Measurements from ENCODE around the gene GABARAP. TPM values are rescaled to one million over a fixed set of nuclear protein-coding genes. Genes with fewer than 3 reads are reported as not detected.

Gene GABARAP
- total RNA-seq, 1 donor from 2014 or later = 908 TPM

GRCh38 chr17:7242717-7243452, 636 bp upstream of the GABARAP start:
- H3K27ac Mint-ChIP-seq (ENCODE audit: unreplicated experiment) = peak overlapping the region; percentile 100
- peaks cover 36% of the 10 kb centered on the region for H3K27me3 Mint-ChIP-seq (ENCODE audit: unreplicated experiment)
- H3K9me3 Mint-ChIP-seq (ENCODE audit: unreplicated experiment) = peaks cover 37% of the 10 kb centered on the region
- TF ChIP-seq, protein P1, sequence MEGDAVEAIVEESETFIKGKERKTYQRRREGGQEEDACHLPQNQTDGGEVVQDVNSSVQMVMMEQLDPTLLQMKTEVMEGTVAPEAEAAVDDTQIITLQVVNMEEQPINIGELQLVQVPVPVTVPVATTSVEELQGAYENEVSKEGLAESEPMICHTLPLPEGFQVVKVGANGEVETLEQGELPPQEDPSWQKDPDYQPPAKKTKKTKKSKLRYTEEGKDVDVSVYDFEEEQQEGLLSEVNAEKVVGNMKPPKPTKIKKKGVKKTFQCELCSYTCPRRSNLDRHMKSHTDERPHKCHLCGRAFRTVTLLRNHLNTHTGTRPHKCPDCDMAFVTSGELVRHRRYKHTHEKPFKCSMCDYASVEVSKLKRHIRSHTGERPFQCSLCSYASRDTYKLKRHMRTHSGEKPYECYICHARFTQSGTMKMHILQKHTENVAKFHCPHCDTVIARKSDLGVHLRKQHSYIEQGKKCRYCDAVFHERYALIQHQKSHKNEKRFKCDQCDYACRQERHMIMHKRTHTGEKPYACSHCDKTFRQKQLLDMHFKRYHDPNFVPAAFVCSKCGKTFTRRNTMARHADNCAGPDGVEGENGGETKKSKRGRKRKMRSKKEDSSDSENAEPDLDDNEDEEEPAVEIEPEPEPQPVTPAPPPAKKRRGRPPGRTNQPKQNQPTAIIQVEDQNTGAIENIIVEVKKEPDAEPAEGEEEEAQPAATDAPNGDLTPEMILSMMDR (IDR thresholded peaks at IDR 0.05; ENCODE audit: partially characterized antibody, unreplicated experiment) = peak; percentile 11
- DNase-seq = peak; percentile 95
- H3K4me3 Mint-ChIP-seq (ENCODE audit: unreplicated experiment) = peak overlapping the region; percentile 99
- H3K36me3 Mint-ChIP-seq (ENCODE audit: unreplicated experiment) = peaks cover 13% of the 10 kb centered on the region
- peaks cover 31% of the 10 kb centered on the region for H3K4me1 Mint-ChIP-seq (ENCODE audit: low read depth, unreplicated experiment)

DNA sequence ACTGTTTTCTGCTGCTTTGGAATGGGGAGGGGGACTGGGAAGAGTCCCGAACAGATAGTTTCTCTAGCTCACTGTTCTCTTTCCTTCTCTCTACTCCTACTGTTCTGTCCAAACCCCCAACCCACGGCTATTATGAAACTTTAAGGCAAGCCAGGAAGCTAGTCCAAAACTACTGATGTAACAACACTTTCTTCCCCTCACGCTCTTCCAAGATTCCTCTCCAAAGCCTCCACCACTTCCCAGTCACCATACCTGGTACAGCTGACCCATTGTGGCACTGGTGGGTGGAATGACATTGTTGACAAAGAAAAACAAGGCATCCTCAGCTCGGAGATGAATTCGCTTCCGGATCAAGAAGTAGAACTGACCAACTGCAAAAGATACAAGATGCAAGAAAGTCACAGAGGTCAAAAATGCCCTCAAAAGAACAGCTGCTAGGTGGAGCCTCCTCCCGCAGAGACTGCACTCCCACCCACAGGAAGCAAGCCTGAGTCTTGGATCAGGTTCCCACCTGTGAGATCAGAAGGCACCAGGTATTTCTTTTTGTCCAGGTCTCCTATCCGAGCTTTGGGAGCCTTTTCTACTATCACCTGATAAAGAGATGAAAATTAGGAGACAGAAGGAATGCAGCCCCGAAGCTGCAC, 1.0 kb downstream of the GABARAP start:
- Mint-ChIP-seq H3K36me3 (ENCODE audit: unreplicated experiment) (peaks cover 17% of the 10 kb centered on the region), H3K4me1 (ENCODE audit: low read depth, unreplicated experiment) (peaks cover 29% of the 10 kb centered on the region), H3K4me3 (ENCODE audit: unreplicated experiment) (peak overlapping the region; percentile 99), H3K9me3 (ENCODE audit: unreplicated experiment) (peaks cover 36% of the 10 kb centered on the region), H3K27me3 (ENCODE audit: unreplicated experiment) (peaks cover 38% of the 10 kb centered on the region), H3K27ac (ENCODE audit: unreplicated experiment) (peak overlapping the region; percentile 100)
- TF ChIP-seq, protein P1 (IDR thresholded peaks at IDR 0.05; ENCODE audit: partially characterized antibody, unreplicated experiment) = no peak
- DNase-seq = no peak

- no peak for DNase-seq
- TF ChIP-seq, protein P1 (IDR thresholded peaks at IDR 0.05; ENCODE audit: partially characterized antibody, unreplicated experiment) = no peak
- H3K9me3 Mint-ChIP-seq (ENCODE audit: unreplicated experiment) = peaks cover 39% of the 10 kb centered on the region
- peak overlapping the region; percentile 99 for H3K4me3 Mint-ChIP-seq (ENCODE audit: unreplicated experiment)
- H3K27ac Mint-ChIP-seq (ENCODE audit: unreplicated experiment) = peak overlapping the region; percentile 100
- peaks cover 36% of the 10 kb centered on the region for H3K27me3 Mint-ChIP-seq (ENCODE audit: unreplicated experiment)
- H3K36me3 Mint-ChIP-seq (ENCODE audit: unreplicated experiment) = peaks cover 15% of the 10 kb centered on the region
- peaks cover 23% of the 10 kb centered on the region for H3K4me1 Mint-ChIP-seq (ENCODE audit: low read depth, unreplicated experiment)
These were observed 1.9 kb downstream of the GABARAP start for GRCh38 chr17:7240375-7240774.

DNA sequence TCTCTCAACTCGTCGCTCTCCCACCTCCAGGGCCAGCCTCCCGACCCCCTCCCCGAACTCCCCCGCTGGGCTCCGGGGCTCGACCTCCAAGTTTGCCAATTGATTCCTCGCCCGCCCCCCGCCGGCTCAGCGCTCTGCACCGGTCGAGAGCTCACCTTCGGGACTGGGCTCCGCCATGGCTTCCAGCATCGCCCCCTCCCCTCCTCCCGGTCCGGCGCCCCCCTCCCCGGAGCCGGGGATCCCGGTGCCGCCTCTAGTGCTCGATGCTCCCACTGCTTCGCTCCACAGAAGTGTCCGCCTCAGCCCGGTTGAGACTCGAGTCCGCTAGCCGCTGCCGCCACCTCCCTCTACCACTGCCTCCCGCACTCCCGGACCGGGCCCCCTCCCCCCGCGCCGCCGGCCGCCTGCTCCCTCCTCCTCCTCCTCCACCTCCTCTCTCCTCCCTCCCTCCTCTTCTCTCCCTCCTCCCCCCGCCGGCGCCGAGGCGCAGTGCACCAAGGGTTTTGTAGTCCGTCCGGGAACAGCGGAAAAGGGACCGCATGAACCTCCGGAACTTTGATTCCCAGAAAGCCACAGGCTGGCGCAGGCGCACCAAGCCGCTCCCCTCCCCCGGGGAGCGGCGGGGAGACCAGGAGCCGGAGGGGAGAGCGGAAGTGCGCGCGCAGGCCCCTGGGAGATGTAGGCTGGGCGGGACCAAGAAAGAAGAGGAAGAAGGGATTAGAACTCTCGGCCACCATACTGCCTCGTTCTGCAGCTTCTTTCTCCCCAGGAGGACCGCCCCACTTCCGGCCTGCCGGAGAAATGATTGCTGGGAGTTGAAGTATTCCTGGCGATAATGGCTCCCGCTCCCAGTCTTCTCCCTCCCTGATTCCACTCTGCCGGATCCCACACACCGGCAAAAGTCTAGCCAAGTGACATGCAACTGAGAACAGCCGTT, 2.9 kb downstream of the GABARAP start, which contains the start of gene PHF23:
PHF23 (minus strand) TSS at position 367 of the 937 bp plus-strand sequence; CDS start at position 189, 178 bp downstream.
- Mint-ChIP-seq H3K27me3 (ENCODE audit: unreplicated experiment) (peaks cover 42% of the 10 kb centered on the region), H3K9me3 (ENCODE audit: unreplicated experiment) (peaks cover 40% of the 10 kb centered on the region), H3K4me1 (ENCODE audit: low read depth, unreplicated experiment) (peaks cover 29% of the 10 kb centered on the region), H3K27ac (ENCODE audit: unreplicated experiment) (peak within 1 kb of the TSS; percentile 100), H3K4me3 (ENCODE audit: unreplicated experiment) (peak within 1 kb of the TSS; percentile 99), H3K36me3 (ENCODE audit: unreplicated experiment) (peaks cover 15% of the 10 kb centered on the region)
- TF ChIP-seq, protein P1 (IDR thresholded peaks at IDR 0.05; ENCODE audit: partially characterized antibody, unreplicated experiment) = no peak
- peak; percentile 98 for DNase-seq

All from glutamatergic neuron (in vitro differentiated cells).